BE2C (cell line): ENCODE data around the gene AEBP1.

ENCODE experiments used
- DNase-seq: peaks from one replicate; pipeline ENCODE4 v3.0.0-alpha.2; 2020
- H3K27me3 ChIP-seq: fragments of 250-450 bp; sonication (Bioruptor Pico); 2 replicates; pipeline ENCODE4 v1.5.1; 2020; ENCODE audit warnings: mild to moderate bottlenecking
- H3K36me3 ChIP-seq: fragments of 250-450 bp; sonication (Bioruptor Pico); 2 replicates; pipeline ENCODE4 v1.5.1; 2020; ENCODE audit warnings: mild to moderate bottlenecking
- H3K4me1 ChIP-seq: fragments of 250-450 bp; sonication (Bioruptor Pico); 2 replicates; pipeline ENCODE4 v1.5.1; 2020
- H3K4me3 ChIP-seq: 2 replicates; pipeline ENCODE4 v1.5.1; 2011; ENCODE audit warnings: low read depth, low read length
- H3K9me3 ChIP-seq: fragments of 250-450 bp; sonication (Bioruptor Pico); 2 replicates; pipeline ENCODE4 v1.5.1; 2020
- CTCF ChIP-seq: IDR thresholded peaks from 2 replicates; pipeline ENCODE4 v1.5.1; 2012; ENCODE audit warnings: mild to moderate bottlenecking, low read depth, low read length

Gene AEBP1

GRCh38 chr7:44158873-44159631 is 54.9 kb downstream of the AEBP1 start:
- no peaks in the 10 kb centered on the region for H3K36me3 ChIP-seq
- H3K4me1 ChIP-seq = no peaks in the 10 kb centered on the region
- no peak overlapping the region for H3K4me3 ChIP-seq
- no peak for TF ChIP-seq CTCF
- H3K9me3 ChIP-seq = no peaks in the 10 kb centered on the region
- DNase-seq = no peak
- no peaks in the 10 kb centered on the region for H3K27me3 ChIP-seq

GRCh38 chr7:44159824-44160630 is 55.9 kb downstream of the AEBP1 start:
- no peak for DNase-seq
- H3K9me3 ChIP-seq = no peaks in the 10 kb centered on the region
- no peaks in the 10 kb centered on the region for H3K36me3 ChIP-seq
- H3K27me3 ChIP-seq = no peaks in the 10 kb centered on the region
- no peak for TF ChIP-seq CTCF
- no peaks in the 10 kb centered on the region for H3K4me1 ChIP-seq
- H3K4me3 ChIP-seq = no peak overlapping the region

GRCh38 chr7:44161371-44161770 is 57.2 kb downstream of the AEBP1 start:
- Histone ChIP-seq H3K27me3 (no peaks in the 10 kb centered on the region), H3K4me3 (no peak overlapping the region), H3K4me1 (no peaks in the 10 kb centered on the region), H3K9me3 (no peaks in the 10 kb centered on the region), H3K36me3 (no peaks in the 10 kb centered on the region)
- TF ChIP-seq CTCF = no peak
- no peak for DNase-seq

- no peak overlapping the region for H3K4me3 ChIP-seq
- TF ChIP-seq CTCF = no peak
- H3K36me3 ChIP-seq = no peaks in the 10 kb centered on the region
- no peaks in the 10 kb centered on the region for H3K27me3 ChIP-seq
- no peak for DNase-seq
- no peaks in the 10 kb centered on the region for H3K4me1 ChIP-seq
- H3K9me3 ChIP-seq = no peaks in the 10 kb centered on the region
Observed at GRCh38 chr7:44162179-44162578, 58.0 kb downstream of the AEBP1 start.

- no peak for TF ChIP-seq CTCF
- Histone ChIP-seq H3K4me3 (no peak overlapping the region), H3K27me3 (no peaks in the 10 kb centered on the region), H3K36me3 (no peaks in the 10 kb centered on the region), H3K4me1 (no peaks in the 10 kb centered on the region), H3K9me3 (no peaks in the 10 kb centered on the region)
- DNase-seq = no peak
Observed at GRCh38 chr7:44162785-44163395, 58.7 kb downstream of the AEBP1 start.
